GM12878 (cell line): ENCODE measurements around the gene ERP29. TPM values are rescaled to one million over a fixed set of nuclear protein-coding genes. Genes with fewer than 3 reads are reported as not detected.

Experiments
- ATAC-seq: fragments of 200-7000 bp; cut with Tn5 transposase; 3 replicates; pipeline ENCODE4 v1.9.1; 2020; ENCODE audit warnings: mild to moderate bottlenecking, moderate library complexity
- BruUV-seq: library from RNA; stranded (reverse); fragments of 400-500 nt; replicated peaks from 2 replicates; lab custom pipeline; 2021; lab: Mats Ljungman, UMichigan
- CTCF ChIA-PET: fragments of 300-600 bp; sonication (Branson Sonifier 250); formaldehyde crosslinking; extraction: SDS; loops from one replicate; lab custom pipeline; 2021; ENCODE audit warnings: inconsistent platforms; lab: Yijun Ruan, JAX
- POLR2A ChIA-PET: fragments of 350-600 bp; formaldehyde crosslinking; extraction: SDS; loops from one replicate; lab custom pipeline; 2021; ENCODE audit warnings: inconsistent platforms; lab: Charles Lee
- RAD21 ChIA-PET: fragments of 300-600 bp; sonication (Branson Sonifier 250); formaldehyde crosslinking; loops from one replicate; lab custom pipeline; 2023; ENCODE audit warnings: antibody characterized with exemption; ENCODE audit not compliant: unreplicated experiment; lab: Charles Lee
- SMC1A ChIA-PET: fragments of 300-600 bp; sonication (Branson Sonifier 250); formaldehyde crosslinking; loops from one replicate; lab custom pipeline; 2023; ENCODE audit not compliant: unreplicated experiment, uncharacterized antibody; lab: Charles Lee
- DNase-seq: peaks from one replicate; pipeline ENCODE4 v3.0.0-alpha.2; 2011; ENCODE audit warnings: low read depth, low spot score
- FAIRE-seq: peaks from 3 replicates; lab custom pipeline; 2011; peaks lifted over from hg19 to GRCh38; lab: Jason Lieb, UNC
- H2AFZ ChIP-seq: 2 replicates; pipeline ENCODE4 v1.6.0; 2011; ENCODE audit warnings: low read depth, low read length, control low read depth; ENCODE audit not compliant: control insufficient read depth
- H3K27ac ChIP-seq: 2 replicates; pipeline ENCODE4 v1.5.1; 2011; ENCODE audit warnings: control low read depth; ENCODE audit not compliant: control insufficient read depth, insufficient read depth
- H3K27me3 ChIP-seq, 2 experiments: replicated peaks in 1 of 2; 2 replicates each; pipeline versions ENCODE4 v1.6.0 to v1.6.1; 2011; ENCODE audit warnings: low read length in 1 of 2; ENCODE audit not compliant: control insufficient read depth in 2 of 2, insufficient read depth in 2 of 2
- H3K36me3 ChIP-seq, 2 experiments: 2 replicates each; pipeline ENCODE4 v1.5.1; 2011; ENCODE audit warnings: low read length in 1 of 2; ENCODE audit not compliant: control insufficient read depth in 2 of 2, insufficient read depth in 2 of 2
- H3K4me1 ChIP-seq: 2 replicates; pipeline ENCODE4 v1.6.1; 2011; ENCODE audit warnings: mild to moderate bottlenecking, low read length, moderate library complexity, mixed read lengths; ENCODE audit not compliant: control insufficient read depth, insufficient read depth
- H3K4me2 ChIP-seq: 2 replicates; pipeline ENCODE4 v1.6.0; 2011; ENCODE audit warnings: control low read depth; ENCODE audit not compliant: control insufficient read depth, insufficient read depth
- H3K4me3 ChIP-seq: fragments of 200-600 bp; sonication (generic); 2 replicates; pipeline ENCODE4 v1.5.1; 2016
- H3K79me2 ChIP-seq: 2 replicates; pipeline ENCODE4 v1.6.0; 2011; ENCODE audit warnings: low read length; ENCODE audit not compliant: control insufficient read depth, insufficient read depth
- H3K9ac ChIP-seq: 2 replicates; pipeline ENCODE4 v1.8.0; 2011; ENCODE audit warnings: low read length, control low read depth, mixed read lengths; ENCODE audit not compliant: control insufficient read depth, insufficient read depth
- H3K9me3 ChIP-seq: replicated peaks from 3 replicates; pipeline ENCODE4 v1.5.1; 2011; ENCODE audit warnings: mild to moderate bottlenecking, low read length; ENCODE audit not compliant: control insufficient read depth, insufficient read depth
- H4K20me1 ChIP-seq: 2 replicates; pipeline ENCODE4 v1.6.0; 2011; ENCODE audit not compliant: control insufficient read depth, insufficient read depth
- EED ChIP-seq: sonication (generic); IDR thresholded peaks from 2 replicates; pipeline ENCODE4 v1.6.1; 2016; ENCODE audit warnings: antibody characterized with exemption, low read depth
- MEF2A ChIP-seq: IDR thresholded peaks from 2 replicates; pipeline ENCODE4 v1.6.1; 2011; ENCODE audit warnings: low read depth, mild to moderate bottlenecking, low read length, moderate library complexity; ENCODE audit not compliant: insufficient read depth
- MTA2 ChIP-seq: fragments of 450-650 bp; IDR thresholded peaks from 2 replicates; pipeline ENCODE4 v1.6.1; 2016; ENCODE audit warnings: low read depth, mild to moderate bottlenecking, moderate library complexity
- MYB ChIP-seq: fragments of 150-350 bp; IDR thresholded peaks from 2 replicates; pipeline ENCODE4 v1.6.1; 2014; ENCODE audit warnings: mild to moderate bottlenecking, low read depth, low read length, borderline replicate concordance
- PAX5 ChIP-seq: IDR thresholded peaks from 2 replicates; pipeline ENCODE4 v1.6.1; 2011; ENCODE audit warnings: low read depth, low read length, borderline replicate concordance
- RUNX3 ChIP-seq: IDR thresholded peaks from 2 replicates; pipeline ENCODE4 v1.6.1; 2012; ENCODE audit warnings: low read length, inconsistent platforms
- SKIL ChIP-seq: fragments of 450-650 bp; IDR thresholded peaks from 2 replicates; pipeline ENCODE4 v1.6.1; 2017; ENCODE audit warnings: mild to moderate bottlenecking, low read depth, inconsistent platforms; ENCODE audit not compliant: poor library complexity, severe bottlenecking
- ZBED1 ChIP-seq: IDR thresholded peaks from 2 replicates; pipeline ENCODE4 v1.6.1; 2016; ENCODE audit warnings: borderline replicate concordance
- ZBTB33 ChIP-seq: fragments of 450-650 bp; IDR thresholded peaks from 2 replicates; pipeline ENCODE4 v1.6.1; 2017; ENCODE audit warnings: mild to moderate bottlenecking
- whole genome bisulfite sequencing: methylation state at CpG from one replicate; pipeline ENCODE4 v1.1.6; 2016; ENCODE audit warnings: low lambda C conversion rate; ENCODE audit not compliant: insufficient replicate concordance, insufficient coverage; ENCODE audit errors: missing lambda C conversion rate; 5-methylcytosine and 5-hydroxymethylcytosine counted together
- in situ Hi-C: fragments of 300-500 bp; cut with MboI; formaldehyde crosslinking; loops from 9 replicates; pipeline ENCODE4 v1.14.3; 2018; ENCODE audit warnings: mixed read lengths
- intact Hi-C: fragments of 100-400 bp; cut with micrococcal nuclease; formaldehyde crosslinking; loops from one replicate; pipeline ENCODE4 v1.14.2; 2022; ENCODE audit not compliant: unreplicated experiment
- polyA plus RNA-seq, 11 experiments: library from polyadenylated mRNA; depleted of rRNA in 4 of 11; unstranded in 6 of 11; stranded (reverse) in 5 of 11; fragments of >200 nt; fragmentation: Nextera tagmentation in 4 of 11; fragmentation: Illumina TruSeq in 1 of 11; extraction: Ambion mirVana in 4 of 11; extraction: Trizol in 1 of 11; gene quantifications; 1 replicate in 1 of 11; 2 replicates in 10 of 11; pipeline versions ENCODE4 v1.2.1 to v1.2.3, GENCODE V29; 2011 to 2016; ENCODE audit warnings: inconsistent platforms in 2 of 11, missing spikeins in 2 of 11, low read depth in 1 of 11
- total RNA-seq, 4 experiments: library from RNA; depleted of rRNA in 3 of 4; stranded (reverse); fragments of >200 nt in 3 of 4; fragmentation: Illumina TruSeq in 1 of 4; extraction: Trizol in 1 of 4; gene quantifications; 2 replicates each; pipeline versions ENCODE4 v1.2.1 to v1.2.3, GENCODE V29; 2013 to 2021
- TF ChIP-seq, protein P1 (sequence below): IDR thresholded peaks from 2 replicates; pipeline ENCODE4 v1.6.1; 2012; ENCODE audit warnings: improper control_type of control experiment, low read depth, low read length; ENCODE audit not compliant: insufficient replicate concordance
- TF ChIP-seq, protein P2 (sequence below): fragments of 450-650 bp; IDR thresholded peaks from 2 replicates; pipeline ENCODE4 v1.6.1; 2018; ENCODE audit warnings: borderline replicate concordance, mild to moderate bottlenecking; ENCODE audit not compliant: partially characterized antibody

ERP29 gene
- total and polyA plus RNA-seq, 10 of the 15 experiments (the other 5 are each of a cell fraction or from before 2014, with no cell fraction given) = 46.7 to 146 (median 107) TPM

- ATAC-seq (peak; percentile 52), DNase-seq (no peak), FAIRE-seq (no peak)
- Histone ChIP-seq H3K4me1 (peaks cover 32% of the 10 kb centered on the region), H3K9me3 (no peaks in the 10 kb centered on the region), H2AFZ (no peak overlapping the region), H3K4me3 (no peak overlapping the region), H3K4me2 (peak overlapping the region; percentile 85), H3K27me3 (no peaks in the 10 kb centered on the region), H4K20me1 (no peaks in the 10 kb centered on the region), H3K79me2 (no peaks in the 10 kb centered on the region), H3K9ac (no peak overlapping the region), H3K36me3 (no peaks in the 10 kb centered on the region), H3K27ac (no peak overlapping the region)
- ChIA-PET RAD21 (interaction anchor here (0.7 to 5.6 kb wide), 4 partner anchors 10 to 47 kb away, joined by 3 to 50 read pairs (median 5); partner anchors contain the start of genes ERP29 and TMEM116), CTCF (interaction anchor here (1.9 to 3.8 kb wide), 3 partner anchors 19 to 47 kb away, joined by 5 to 18 read pairs (median 14); partner anchors contain the start of genes ERP29 and TMEM116), SMC1A (interaction anchor here (1.7 to 4.9 kb wide), 2 partner anchors 14 to 22 kb away, joined by 5 to 51 read pairs; partner anchors contain the start of genes ERP29 and TMEM116), POLR2A (interaction anchor here (0.7 to 1.3 kb wide), 4 partner anchors 10 to 208 kb away, joined by 3 to 4 read pairs (median 4); no protein-coding TSS in a partner anchor)
- 3% methylated on average over 6 of the region's 6 CpGs for WGBS
- BruUV-seq = no TSS peak
- intact Hi-C loops = loop anchor here (5.0 kb wide), 1 partner anchor 45 kb away; no protein-coding TSS in a partner anchor
- in situ Hi-C loops = no loop called here
- TF ChIP-seq ZBED1 (no peak), SKIL (no peak), MEF2A (0 out of 2 replicates have a peak, but pooled peaks have one; percentile 54), EED (0 out of 2 replicates have a peak, but pooled peaks have one; percentile 39), RUNX3 (peak; percentile 76), PAX5 (no peak), MTA2 (0 out of 2 replicates have a peak, but pooled peaks have one; percentile 7), MYB (no peak), ZBTB33 (no peak)
- TF ChIP-seq, protein P1, sequence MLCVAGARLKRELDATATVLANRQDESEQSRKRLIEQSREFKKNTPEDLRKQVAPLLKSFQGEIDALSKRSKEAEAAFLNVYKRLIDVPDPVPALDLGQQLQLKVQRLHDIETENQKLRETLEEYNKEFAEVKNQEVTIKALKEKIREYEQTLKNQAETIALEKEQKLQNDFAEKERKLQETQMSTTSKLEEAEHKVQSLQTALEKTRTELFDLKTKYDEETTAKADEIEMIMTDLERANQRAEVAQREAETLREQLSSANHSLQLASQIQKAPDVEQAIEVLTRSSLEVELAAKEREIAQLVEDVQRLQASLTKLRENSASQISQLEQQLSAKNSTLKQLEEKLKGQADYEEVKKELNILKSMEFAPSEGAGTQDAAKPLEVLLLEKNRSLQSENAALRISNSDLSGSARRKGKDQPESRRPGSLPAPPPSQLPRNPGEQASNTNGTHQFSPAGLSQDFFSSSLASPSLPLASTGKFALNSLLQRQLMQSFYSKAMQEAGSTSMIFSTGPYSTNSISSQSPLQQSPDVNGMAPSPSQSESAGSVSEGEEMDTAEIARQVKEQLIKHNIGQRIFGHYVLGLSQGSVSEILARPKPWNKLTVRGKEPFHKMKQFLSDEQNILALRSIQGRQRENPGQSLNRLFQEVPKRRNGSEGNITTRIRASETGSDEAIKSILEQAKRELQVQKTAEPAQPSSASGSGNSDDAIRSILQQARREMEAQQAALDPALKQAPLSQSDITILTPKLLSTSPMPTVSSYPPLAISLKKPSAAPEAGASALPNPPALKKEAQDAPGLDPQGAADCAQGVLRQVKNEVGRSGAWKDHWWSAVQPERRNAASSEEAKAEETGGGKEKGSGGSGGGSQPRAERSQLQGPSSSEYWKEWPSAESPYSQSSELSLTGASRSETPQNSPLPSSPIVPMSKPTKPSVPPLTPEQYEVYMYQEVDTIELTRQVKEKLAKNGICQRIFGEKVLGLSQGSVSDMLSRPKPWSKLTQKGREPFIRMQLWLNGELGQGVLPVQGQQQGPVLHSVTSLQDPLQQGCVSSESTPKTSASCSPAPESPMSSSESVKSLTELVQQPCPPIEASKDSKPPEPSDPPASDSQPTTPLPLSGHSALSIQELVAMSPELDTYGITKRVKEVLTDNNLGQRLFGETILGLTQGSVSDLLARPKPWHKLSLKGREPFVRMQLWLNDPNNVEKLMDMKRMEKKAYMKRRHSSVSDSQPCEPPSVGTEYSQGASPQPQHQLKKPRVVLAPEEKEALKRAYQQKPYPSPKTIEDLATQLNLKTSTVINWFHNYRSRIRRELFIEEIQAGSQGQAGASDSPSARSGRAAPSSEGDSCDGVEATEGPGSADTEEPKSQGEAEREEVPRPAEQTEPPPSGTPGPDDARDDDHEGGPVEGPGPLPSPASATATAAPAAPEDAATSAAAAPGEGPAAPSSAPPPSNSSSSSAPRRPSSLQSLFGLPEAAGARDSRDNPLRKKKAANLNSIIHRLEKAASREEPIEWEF = no peak
- TF ChIP-seq, protein P2, sequence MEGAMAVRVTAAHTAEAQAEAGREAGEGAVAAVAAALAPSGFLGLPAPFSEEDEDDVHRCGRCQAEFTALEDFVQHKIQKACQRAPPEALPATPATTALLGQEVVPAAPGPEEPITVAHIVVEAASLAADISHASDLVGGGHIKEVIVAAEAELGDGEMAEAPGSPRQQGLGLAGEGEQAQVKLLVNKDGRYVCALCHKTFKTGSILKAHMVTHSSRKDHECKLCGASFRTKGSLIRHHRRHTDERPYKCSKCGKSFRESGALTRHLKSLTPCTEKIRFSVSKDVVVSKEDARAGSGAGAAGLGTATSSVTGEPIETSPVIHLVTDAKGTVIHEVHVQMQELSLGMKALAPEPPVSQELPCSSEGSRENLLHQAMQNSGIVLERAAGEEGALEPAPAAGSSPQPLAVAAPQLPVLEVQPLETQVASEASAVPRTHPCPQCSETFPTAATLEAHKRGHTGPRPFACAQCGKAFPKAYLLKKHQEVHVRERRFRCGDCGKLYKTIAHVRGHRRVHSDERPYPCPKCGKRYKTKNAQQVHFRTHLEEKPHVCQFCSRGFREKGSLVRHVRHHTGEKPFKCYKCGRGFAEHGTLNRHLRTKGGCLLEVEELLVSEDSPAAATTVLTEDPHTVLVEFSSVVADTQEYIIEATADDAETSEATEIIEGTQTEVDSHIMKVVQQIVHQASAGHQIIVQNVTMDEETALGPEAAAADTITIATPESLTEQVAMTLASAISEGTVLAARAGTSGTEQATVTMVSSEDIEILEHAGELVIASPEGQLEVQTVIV = no peak
Observed at GRCh38 chr12:111992464-111992863, 20.8 kb upstream of the ERP29 start.
